SK-N-MC (cell line): ENCODE results near the gene CELF3.

Source experiments
- DNase-seq: peaks from one replicate; pipeline ENCODE4 v3.0.0-alpha.2; 2011; ENCODE audit warnings: low read depth, low spot score
- H3K27ac ChIP-seq: fragments of 200-600 bp; sonication (generic); 2 replicates; pipeline ENCODE4 v1.5.1; 2016; ENCODE audit warnings: mixed run types
- H3K36me3 ChIP-seq: fragments of 200-600 bp; sonication (generic); 2 replicates; pipeline ENCODE4 v1.6.1; 2017; ENCODE audit warnings: antibody characterized with exemption, low read length, mixed read lengths; ENCODE audit not compliant: insufficient read depth
- H3K4me3 ChIP-seq: fragments of 200-600 bp; sonication (generic); 2 replicates; pipeline ENCODE4 v1.5.1; 2016
- H3K9ac ChIP-seq: fragments of 200-600 bp; sonication (generic); 2 replicates; pipeline ENCODE4 v1.8.0; 2017; ENCODE audit warnings: mixed run types, mixed read lengths; ENCODE audit not compliant: insufficient read length
- H3K9me3 ChIP-seq: fragments of 200-600 bp; sonication (generic); 2 replicates; pipeline ENCODE4 v1.6.1; 2017; ENCODE audit warnings: low read depth, mild to moderate bottlenecking, antibody characterized with exemption, low read length, moderate library complexity, mixed read lengths
- EZH2 ChIP-seq: fragments of 200-600 bp; sonication (generic); IDR thresholded peaks from one replicate; pipeline ENCODE4 v1.6.1; 2017; ENCODE audit warnings: antibody characterized with exemption
- FOXP2 ChIP-seq: optimal IDR thresholded peaks from 2 replicates; pipeline ENCODE3; 2011; ENCODE audit warnings: mild to moderate bottlenecking, moderate library complexity; ENCODE audit not compliant: insufficient read depth; ENCODE audit errors: extremely low read length, control extremely low read depth
- POLR2AphosphoS5 ChIP-seq: IDR thresholded peaks from 2 replicates; pipeline ENCODE4 v1.6.1; 2012; ENCODE audit warnings: mild to moderate bottlenecking, low read depth, low read length, borderline replicate concordance

CELF3 gene

DNA sequence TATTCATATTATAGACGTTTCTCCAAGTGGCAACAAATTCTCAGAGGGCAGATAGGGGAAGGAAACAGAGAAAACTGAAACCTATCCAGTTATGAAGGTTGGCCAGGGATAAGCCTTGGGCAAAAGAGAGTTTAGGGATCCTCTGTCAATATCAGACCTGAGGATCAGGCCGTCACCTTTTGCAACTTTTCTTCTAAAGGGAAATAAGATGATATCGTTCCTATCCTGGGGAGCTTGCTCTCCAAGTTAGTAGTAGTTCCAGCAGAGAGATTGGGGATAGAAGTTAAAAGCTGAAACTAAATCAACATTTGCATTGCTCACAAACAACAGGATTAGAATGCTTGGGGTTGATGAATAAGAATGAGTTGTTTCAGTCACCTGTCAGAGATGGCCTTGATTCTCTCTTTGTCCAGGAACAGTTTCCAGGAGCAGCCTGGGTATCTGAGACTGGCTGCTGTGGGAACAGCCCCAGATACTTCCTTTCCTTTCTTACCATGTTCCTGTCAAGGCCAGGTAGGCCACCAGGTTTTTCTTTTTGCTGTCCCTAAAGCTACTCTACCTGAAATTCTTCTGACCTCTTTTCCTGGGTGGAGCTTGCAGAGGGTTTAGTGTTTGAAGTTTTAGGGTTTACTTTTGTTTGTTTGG is 7.2 kb upstream of the CELF3 start:
- H3K9me3 ChIP-seq = no peaks in the 10 kb centered on the region
- H3K9ac ChIP-seq = no peak overlapping the region
- no peak overlapping the region for H3K4me3 ChIP-seq
- no peak for TF ChIP-seq EZH2
- TF ChIP-seq POLR2AphosphoS5 = no peak
- no peak for TF ChIP-seq FOXP2
- H3K36me3 ChIP-seq = no peaks in the 10 kb centered on the region
- DNase-seq = no peak
- no peak overlapping the region for H3K27ac ChIP-seq

- no peak for DNase-seq
- no peaks in the 10 kb centered on the region for H3K9me3 ChIP-seq
- no peak overlapping the region for H3K27ac ChIP-seq
- H3K9ac ChIP-seq = no peak overlapping the region
- TF ChIP-seq EZH2 = no peak
- TF ChIP-seq FOXP2 = no peak
- no peak for TF ChIP-seq POLR2AphosphoS5
- no peaks in the 10 kb centered on the region for H3K36me3 ChIP-seq
- H3K4me3 ChIP-seq = peak overlapping the region; percentile 55
Observed at GRCh38 chr1:151721788-151722510, 5.3 kb upstream of the CELF3 start.

DNA sequence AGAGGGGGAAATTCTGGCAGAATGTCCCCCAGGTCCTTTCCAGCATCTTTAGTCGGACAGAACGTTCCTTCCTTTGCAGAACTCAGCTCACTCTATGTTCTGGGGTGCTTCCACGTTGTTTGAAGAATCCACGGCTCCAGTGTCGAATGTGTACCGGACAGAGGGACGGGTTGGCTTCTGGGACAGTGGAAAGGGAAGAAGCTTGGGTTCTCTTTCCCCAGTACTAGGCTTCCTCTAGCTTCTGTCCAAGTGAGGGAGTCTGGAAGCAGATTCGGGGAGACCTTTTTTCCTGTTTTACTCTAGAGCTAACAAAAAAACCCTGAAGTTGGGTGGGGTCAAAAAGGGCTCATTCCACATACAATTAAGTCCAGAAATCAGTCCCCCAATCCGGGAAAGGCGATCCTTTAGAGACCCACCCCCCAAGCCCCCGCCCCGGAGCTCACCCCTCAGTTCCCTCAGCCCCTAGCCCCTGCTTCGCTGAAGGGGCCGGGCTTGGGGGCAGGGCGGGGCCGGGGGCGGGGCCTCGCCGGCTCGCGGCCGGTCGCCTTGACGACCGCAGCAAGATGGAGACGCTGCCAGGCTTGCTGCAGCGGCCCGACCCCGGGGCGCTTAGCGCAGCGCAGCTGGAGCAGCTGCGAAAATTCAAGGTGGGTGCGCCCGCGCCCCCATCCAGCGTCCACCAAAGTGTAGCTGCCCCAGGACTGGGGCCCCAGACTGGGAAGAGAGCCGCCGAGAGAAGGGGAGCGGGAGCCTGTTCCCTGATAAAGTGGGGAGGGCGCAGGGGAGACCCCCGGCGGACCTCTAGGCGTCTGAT is 4.6 kb upstream of the CELF3 start, which contains the start of gene RIIAD1:
TSS of gene RIIAD1 (plus strand) at position 549 of the 814 bp plus-strand sequence. CDS start at position 564, 15 bp downstream.
- no peak for TF ChIP-seq FOXP2
- TF ChIP-seq EZH2 = no peak
- TF ChIP-seq POLR2AphosphoS5 = no peak
- no peaks in the 10 kb centered on the region for H3K9me3 ChIP-seq
- no peaks in the 10 kb centered on the region for H3K36me3 ChIP-seq
- no peak for DNase-seq
- peak within 1 kb of the TSS; percentile 55 for H3K4me3 ChIP-seq
- H3K27ac ChIP-seq = no peak within 1 kb of the TSS
- no peak within 1 kb of the TSS for H3K9ac ChIP-seq

DNA sequence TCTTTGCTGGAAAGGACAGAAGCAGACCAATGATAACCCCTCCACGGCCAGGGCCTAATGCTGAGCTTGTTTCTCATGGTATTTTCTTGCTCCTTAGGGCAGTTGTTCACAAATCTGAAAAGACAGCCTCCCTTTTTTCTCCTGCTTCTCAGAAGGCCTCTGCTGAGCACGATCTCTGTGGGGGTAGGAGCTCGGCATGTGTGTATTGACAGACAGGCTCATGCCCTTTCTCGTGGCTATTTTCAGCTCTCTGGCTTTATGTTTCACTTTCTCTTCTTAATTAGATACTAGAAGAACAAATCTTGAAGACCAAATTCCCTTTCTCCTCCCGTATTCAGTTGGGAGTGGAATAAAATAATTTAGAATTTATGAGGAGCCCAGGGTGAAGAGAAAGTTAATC is 4.0 kb upstream of the CELF3 start:
- H3K27ac ChIP-seq = no peak overlapping the region
- no peaks in the 10 kb centered on the region for H3K36me3 ChIP-seq
- no peak for DNase-seq
- no peaks in the 10 kb centered on the region for H3K9me3 ChIP-seq
- H3K9ac ChIP-seq = no peak overlapping the region
- TF ChIP-seq POLR2AphosphoS5 (no peak), FOXP2 (no peak), EZH2 (no peak)
- H3K4me3 ChIP-seq = no peak overlapping the region

DNA sequence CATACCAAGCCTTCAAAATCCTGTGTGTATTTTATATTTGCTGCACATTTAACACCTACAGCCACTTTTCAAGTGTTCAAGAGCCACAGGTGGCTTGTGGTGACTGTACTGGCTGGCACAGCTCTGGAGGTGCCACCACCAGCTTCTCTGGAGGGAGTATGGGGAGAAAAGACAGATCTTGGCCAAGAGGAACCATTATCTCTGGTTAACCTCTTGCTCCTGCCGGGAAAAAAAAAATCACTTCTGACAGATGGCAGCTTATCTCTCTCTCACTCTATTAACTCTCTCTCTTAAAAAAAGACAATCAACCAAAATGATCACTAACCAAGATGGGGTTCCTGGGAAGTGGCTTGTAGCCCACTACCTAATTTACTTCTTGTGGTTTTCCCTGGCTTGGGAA is 3.5 kb upstream of the CELF3 start:
- H3K27ac ChIP-seq = no peak overlapping the region
- H3K36me3 ChIP-seq = no peaks in the 10 kb centered on the region
- no peaks in the 10 kb centered on the region for H3K9me3 ChIP-seq
- H3K9ac ChIP-seq = no peak overlapping the region
- TF ChIP-seq POLR2AphosphoS5 (no peak), FOXP2 (no peak), EZH2 (no peak)
- DNase-seq = no peak
- no peak overlapping the region for H3K4me3 ChIP-seq

GRCh38 chr1:151718666-151719065 is 2.1 kb upstream of the CELF3 start:
- no peak for DNase-seq
- Histone ChIP-seq H3K9ac (no peak overlapping the region), H3K4me3 (no peak overlapping the region), H3K27ac (no peak overlapping the region), H3K36me3 (no peaks in the 10 kb centered on the region), H3K9me3 (no peaks in the 10 kb centered on the region)
- TF ChIP-seq POLR2AphosphoS5 = no peak
- no peak for TF ChIP-seq FOXP2
- TF ChIP-seq EZH2 = no peak

DNA sequence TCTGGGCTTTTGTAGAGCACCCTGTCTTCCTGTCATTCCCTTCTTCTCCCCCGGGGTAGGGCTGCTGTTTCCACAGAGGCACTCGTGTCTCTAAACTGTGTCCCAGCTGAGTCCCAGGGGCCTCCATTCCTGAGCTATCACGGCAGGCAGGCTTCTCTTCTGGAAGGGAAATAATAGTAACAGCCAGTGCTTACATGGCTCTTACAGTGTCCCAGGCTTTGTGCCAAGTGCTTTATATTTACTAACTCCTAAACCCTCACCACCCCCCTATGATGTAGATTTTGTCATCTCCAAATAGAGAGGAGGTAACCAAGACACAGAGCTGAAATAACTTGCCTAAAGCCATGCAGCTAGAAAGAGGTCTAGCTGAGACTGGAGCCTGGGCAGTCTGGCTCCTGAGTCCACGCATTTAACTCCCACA is 1.4 kb upstream of the CELF3 start:
- Histone ChIP-seq H3K9ac (no peak overlapping the region), H3K4me3 (no peak overlapping the region), H3K36me3 (no peaks in the 10 kb centered on the region), H3K9me3 (no peaks in the 10 kb centered on the region), H3K27ac (no peak overlapping the region)
- no peak for DNase-seq
- no peak for TF ChIP-seq EZH2
- no peak for TF ChIP-seq POLR2AphosphoS5
- no peak for TF ChIP-seq FOXP2

- no peak overlapping the region for H3K9ac ChIP-seq
- H3K4me3 ChIP-seq = no peak overlapping the region
- TF ChIP-seq FOXP2 = no peak
- TF ChIP-seq EZH2 = no peak
- TF ChIP-seq POLR2AphosphoS5 = no peak
Observed at GRCh38 chr1:151716405-151716762, 219 bp downstream of the CELF3 start.

More at GRCh38 chr1:151716405-151716762, 219 bp downstream of the CELF3 start:
- H3K36me3 ChIP-seq = no peaks in the 10 kb centered on the region
- no peaks in the 10 kb centered on the region for H3K9me3 ChIP-seq
- DNase-seq = no peak
- no peak overlapping the region for H3K27ac ChIP-seq
